IPS-18c (cell line): Measurements from ENCODE around the gene THRA.

Source experiments
- H3K4me3 ChIP-seq: 2 replicates; pipeline ENCODE4 v1.7.0; 2013; ENCODE audit warnings: low read depth, mild to moderate bottlenecking, low read length, moderate library complexity; ENCODE audit not compliant: insufficient read depth
- H3K9me3 ChIP-seq: one replicate; pipeline ENCODE4 v1.6.1; 2013; ENCODE audit warnings: mild to moderate bottlenecking, low read length, moderate library complexity; ENCODE audit not compliant: control insufficient read depth, insufficient read depth

Gene THRA

DNA sequence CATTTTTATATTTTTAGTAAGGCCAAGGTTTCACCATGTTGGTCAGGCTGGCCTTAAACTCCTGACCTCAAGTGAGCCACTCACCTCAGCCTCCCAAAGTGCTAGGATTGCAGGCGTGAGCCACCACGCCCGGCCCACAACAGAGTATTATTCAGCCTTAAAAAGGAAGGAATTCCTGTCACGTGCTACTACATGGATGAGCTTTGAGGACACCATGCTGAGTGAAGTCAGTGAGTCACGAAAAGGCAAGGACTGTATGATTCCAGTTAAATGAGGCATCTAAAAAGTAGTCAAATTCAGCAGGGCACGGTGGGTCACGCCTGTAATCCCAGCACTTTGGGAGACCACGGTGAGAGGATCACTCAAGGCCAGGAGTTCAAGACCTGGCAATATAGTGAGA is 37.9 kb upstream of the THRA start:
- H3K4me3 ChIP-seq, result no peak overlapping the region
- no peaks in the 10 kb centered on the region for H3K9me3 ChIP-seq

DNA sequence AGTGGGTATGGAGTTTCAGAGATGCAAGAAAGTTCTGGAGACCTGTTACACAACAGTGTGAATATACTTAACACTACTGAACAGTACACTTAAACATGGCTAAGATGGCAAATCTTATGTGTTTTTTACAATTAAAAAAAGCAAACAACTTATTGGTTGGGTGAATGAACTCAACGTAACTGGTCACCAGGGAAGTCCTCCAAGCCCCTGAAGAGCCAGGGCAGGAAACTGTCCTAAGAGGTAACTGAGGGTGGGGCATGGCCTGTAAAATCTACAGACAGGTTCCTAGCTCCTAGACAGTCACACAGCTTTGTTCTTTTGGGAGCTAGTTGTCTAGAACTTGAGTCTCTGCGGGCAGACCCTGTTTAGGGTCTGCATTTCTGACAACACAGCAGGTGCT is 37.2 kb upstream of the THRA start:
- H3K4me3 ChIP-seq, result no peak overlapping the region
- H3K9me3 ChIP-seq, result no peaks in the 10 kb centered on the region

DNA sequence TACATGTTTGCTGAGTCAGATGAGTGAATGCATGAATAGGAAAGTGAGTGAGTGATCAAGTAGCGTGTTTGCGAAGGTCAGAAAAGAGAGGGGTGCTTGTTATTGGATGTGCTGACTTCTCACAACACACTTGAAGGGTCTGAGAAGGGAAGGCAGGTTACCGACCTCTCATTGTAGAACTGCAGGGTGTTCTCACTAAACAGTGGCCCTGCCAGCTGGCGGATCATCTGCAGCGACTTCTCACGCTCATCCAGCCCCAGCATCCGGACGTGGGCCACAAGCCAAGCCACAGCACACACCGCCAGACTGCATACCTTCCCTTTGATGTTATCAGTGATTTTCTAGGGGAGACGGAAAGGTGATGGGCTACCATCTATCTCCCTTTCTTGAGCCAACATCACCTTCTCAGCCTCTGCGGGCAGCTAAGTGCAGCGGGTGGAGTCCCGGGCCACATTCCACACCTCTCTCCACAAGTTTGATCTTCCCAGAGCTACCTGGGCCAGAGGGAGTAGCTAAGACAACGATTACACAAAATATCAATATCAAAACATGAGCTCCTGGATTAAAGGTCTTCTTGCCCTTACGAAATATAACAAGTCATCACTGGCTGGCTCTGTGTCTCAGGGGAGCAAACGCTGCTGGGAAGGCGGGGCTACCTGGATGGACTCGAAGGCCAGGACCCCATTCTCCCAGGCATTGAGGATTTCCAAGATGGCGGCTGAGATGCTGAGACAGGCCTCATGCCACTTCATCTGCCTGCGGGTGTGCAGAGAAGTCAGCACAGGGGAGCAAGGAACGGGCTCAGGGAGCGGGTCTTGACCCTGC is 36.6 kb upstream of the THRA start:
- Histone ChIP-seq H3K9me3 (no peaks in the 10 kb centered on the region), H3K4me3 (no peak overlapping the region)

DNA sequence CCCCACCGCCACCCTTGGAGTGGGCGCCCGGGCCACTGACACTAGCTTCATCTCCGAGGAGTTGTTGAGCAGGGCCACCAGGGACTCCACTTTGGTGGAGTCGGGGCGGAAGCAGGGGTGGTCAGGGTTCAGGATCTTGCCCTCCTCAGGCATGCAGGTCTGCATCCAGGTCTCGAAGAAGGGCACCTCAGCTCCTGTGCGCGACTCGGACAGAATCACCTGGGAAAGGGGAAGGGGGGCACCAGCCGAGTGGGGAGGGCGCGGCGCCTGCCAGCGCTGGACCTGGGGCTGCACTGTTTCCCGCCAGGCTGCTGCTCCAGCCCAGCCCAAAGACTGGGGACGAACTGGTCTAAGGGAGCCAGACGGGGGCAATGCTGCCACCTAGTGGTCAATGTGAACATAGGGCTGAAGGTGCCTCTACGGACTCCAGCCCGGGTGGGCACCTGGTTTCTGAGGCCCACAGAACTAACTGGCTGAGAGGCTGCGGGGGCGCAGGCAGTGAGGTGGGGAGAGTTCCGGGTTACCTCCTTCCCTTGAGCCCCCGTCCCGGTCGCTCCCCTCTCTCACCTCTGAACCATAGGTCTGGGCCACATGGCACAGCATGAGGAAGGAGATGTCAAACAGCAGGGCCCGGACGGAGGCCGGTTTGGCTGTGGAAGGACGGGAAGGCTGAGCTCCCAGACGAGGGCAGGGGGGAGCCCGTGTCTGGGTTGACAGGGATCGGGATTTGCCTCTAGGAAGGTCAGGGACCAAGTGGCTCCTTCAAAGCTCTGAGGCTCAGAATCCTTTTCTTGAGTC is 35.8 kb upstream of the THRA start:
- H3K4me3 ChIP-seq, result no peak overlapping the region
- no peaks in the 10 kb centered on the region for H3K9me3 ChIP-seq

DNA sequence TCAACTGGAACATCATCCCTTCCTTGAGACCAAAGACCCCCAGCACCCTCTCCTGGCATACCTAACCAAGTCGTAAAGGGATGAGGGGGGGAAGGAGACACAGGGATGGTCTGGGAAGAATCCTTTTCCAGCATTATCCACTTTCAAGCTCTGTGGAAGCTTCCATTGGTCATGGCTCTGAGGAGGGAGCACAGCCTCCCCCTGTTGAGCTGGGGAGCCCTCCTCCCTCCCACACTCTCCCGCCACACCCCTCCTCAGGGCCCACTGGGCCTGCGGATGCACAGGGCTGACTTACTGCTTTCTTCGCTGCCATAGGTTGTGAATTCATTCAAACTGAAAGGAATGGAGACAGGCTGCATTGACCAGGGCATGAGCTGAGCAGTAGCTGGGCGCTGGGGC is 35.2 kb upstream of the THRA start:
- no peaks in the 10 kb centered on the region for H3K9me3 ChIP-seq

DNA sequence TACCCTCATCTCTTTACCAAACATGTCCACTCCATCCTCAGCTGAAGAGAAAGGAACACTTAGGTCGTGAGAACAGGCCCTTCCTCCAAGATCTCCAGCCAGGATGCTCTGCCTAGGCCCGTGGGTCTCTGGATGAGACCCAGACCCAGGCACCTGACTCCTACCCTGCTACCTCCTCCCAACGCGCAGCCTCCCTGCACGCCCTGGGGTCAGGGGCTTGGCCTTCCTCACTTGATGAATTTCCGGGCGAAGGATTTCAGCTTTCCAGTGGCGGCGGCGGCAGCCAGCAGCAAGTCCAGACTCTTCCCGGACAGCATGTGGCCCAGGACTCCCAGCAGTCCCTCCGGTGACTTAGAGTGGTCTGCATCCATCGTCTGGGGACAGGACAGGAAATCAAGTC is 34.2 kb upstream of the THRA start:
- no peaks in the 10 kb centered on the region for H3K9me3 ChIP-seq
- H3K4me3 ChIP-seq, result no peak overlapping the region

More for the DNA sequence above, 35.2 kb upstream of the THRA start:
- H3K4me3 ChIP-seq, result no peak overlapping the region

DNA sequence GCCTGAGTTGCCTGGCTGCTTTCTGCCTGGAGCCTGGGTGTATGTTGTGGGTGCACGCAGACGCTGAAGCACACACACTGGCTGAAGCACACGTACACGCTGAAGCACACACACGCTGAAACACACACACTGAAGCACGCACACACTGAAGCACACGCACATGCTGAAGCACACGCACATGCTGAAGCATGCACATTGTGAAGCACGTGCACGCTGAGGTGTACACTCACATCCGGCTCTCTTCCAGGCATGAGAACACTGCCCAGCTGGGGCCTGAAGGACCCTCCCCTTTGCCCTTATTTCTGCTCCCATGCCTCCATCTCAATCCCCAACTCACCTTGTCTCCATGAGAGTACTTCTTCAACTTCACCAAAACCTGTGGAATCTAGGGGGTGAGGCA is 31.1 kb upstream of the THRA start:
- H3K9me3 ChIP-seq, result no peaks in the 10 kb centered on the region
- H3K4me3 ChIP-seq, result no peak overlapping the region

DNA sequence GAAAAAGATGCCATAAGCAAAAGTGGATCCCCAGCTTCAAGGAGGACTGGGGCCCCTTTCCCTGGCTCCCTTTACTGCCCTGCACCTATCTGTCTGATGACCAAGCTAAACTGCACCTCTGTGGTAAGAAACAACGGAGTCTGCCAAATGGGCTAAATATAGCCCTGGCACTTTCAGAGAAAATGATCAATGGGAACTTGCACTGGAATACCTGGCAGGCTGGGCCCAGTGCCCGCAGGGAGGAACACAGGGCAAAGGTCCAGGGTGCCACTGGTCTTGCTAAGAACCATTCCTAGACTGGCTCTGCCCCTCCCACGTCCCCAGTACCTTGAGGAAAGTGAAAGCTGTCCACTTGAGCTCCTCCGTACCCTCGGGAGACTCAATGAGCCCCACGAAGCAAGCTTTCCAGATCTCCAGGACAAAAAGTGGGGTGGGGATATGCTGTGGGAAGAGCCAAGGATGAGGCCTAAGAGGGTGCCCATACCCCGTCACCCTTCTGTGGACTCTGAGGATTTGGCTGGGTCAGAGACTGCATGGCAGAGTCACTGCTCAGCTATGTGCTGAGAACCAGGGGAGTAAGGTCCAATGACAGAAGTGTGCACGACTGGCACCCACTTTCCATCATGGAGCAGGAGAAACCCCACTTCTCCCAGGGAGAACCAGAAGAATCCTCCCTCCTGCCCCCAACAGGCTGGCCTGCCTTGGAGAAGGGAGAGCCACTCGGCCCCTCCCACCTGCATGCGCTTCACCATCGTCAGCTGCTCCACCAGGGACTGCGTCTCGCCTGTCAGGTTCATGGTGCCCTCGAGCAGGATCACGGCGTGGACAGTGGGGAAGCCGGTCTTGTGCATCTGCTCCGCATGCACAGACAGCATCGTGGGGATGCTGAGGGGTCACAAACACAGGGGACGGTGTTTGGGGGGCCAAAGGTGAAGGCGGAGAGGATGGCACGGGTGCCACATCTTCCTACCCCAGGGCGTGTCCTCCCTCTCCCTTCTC is 30.1 kb upstream of the THRA start:
- H3K4me3 ChIP-seq, result no peak overlapping the region
- H3K9me3 ChIP-seq, result no peaks in the 10 kb centered on the region

DNA sequence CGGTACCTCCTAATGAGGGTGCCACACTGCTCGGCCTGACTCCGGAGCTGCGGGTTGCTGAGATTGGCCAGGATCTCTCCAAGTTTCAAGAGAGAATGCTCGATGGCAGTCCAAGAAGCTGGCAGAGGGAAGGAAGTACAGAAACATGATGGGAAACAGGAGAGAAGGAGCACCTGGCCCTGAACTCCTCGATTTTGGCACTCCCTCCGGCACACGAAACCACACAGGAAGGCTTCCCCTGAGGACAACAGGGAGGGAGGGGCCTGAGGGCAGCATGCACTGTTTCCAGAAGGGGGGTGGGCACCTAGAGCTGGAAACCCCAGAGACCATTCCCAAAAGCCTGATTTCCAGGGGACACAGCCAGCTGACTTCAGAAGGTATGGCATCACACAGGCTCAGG is 29.4 kb upstream of the THRA start:
- H3K4me3 ChIP-seq, result no peak overlapping the region
- no peaks in the 10 kb centered on the region for H3K9me3 ChIP-seq

DNA sequence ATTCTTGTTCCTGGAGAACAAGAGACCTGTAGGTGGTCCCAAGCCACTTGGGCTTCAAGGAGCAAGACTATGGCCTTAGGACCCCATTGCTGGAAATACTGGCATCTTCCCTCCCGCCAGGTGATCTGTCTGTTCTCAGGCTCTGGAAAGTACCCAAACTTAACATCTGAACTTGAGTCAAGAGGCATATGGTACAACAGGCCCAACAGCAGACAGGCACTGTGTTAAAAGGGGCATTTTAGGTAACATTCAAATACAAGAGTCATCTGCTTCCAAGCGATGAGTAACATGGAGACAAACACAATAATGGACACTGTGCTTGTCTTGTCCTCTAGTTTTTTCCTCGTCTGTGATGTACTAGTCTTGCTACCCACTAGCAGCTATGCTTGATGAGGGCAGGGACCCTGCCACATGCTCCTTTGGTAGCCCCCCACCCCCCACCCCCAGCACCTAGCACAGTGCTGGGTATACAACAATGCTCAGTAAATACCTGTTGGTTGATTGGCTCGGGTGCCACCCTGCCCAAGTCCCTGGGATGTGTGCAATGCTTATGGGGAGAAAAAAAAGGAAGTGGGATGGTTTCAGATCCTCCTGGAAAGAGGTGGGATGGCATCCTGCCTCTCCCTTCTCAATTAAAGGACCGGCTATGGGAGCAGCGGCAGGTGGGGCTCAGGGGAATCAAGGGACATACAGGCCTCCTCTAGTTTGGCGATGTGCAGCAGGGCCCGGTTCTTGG is 28.2 kb upstream of the THRA start:
- no peaks in the 10 kb centered on the region for H3K9me3 ChIP-seq
- no peak overlapping the region for H3K4me3 ChIP-seq

DNA sequence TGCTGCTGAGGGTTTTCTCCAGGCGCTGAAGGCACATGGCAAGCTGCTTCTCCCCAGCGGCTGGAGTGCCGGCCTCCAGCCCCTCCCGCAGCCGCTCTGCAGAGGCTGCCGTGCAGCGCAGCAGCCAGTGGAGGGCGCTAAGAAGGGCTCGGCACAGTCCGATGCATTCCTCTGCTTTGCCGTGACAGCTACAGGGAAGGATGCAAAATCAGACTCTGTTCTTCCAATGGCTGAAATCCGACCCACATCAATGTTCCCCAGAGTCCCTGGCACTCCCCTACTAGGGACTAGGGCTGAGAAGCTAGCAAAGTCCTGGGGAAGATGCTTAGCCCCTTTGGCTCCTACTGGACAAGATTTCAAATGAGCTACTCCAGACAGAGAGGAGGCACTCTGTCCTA is 27.6 kb upstream of the THRA start:
- Histone ChIP-seq H3K4me3 (no peak overlapping the region), H3K9me3 (no peaks in the 10 kb centered on the region)

DNA sequence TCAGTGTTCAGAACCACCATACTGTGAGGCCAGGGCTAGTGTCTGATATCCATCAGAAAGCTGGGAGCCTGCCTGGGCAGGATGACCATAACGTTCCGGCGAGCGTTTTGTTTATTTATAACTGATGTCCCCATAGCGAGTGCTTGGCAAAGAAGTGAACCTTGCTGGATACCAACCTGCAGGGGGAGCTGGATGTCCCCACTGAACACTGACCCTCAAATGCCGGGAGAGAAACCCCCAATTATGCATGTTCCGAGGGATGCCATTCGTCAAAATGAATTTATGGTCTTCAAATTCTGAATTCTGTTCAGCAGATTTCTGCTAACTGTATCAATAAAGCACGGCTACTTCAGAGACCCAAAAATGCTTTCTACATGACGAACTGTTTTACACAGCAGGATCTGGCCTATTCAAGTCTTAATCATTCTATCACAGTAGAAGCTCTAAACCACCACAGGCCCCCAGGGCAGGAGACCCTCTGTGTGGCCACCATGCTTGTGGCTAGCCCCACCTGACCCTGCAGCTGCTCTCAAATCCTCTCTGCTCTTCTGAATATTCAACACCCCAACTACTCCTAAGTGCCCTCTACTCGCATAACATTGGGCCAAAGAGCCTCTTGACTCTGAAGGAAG is 23.8 kb upstream of the THRA start:
- no peak overlapping the region for H3K4me3 ChIP-seq
- no peaks in the 10 kb centered on the region for H3K9me3 ChIP-seq

DNA sequence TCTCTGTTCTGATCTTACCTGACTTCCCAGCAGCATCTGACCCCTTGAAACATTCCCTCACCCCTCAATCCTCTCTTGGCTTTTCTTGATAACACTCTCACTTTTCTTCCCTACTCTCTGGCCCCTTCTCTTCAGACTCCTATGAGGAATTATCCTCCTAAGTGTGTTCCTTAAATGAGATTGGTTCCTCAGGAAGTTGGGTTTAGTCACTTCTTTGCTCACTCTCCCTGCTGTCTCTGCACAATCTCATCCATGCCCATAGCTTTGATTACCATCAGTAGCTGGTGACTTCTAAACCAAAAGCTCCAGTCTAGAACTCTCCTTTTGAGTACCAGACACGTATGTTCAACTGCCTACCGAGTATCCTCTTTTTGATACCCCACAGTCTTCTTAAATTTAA is 21.6 kb upstream of the THRA start:
- no peaks in the 10 kb centered on the region for H3K9me3 ChIP-seq
- no peak overlapping the region for H3K4me3 ChIP-seq

DNA sequence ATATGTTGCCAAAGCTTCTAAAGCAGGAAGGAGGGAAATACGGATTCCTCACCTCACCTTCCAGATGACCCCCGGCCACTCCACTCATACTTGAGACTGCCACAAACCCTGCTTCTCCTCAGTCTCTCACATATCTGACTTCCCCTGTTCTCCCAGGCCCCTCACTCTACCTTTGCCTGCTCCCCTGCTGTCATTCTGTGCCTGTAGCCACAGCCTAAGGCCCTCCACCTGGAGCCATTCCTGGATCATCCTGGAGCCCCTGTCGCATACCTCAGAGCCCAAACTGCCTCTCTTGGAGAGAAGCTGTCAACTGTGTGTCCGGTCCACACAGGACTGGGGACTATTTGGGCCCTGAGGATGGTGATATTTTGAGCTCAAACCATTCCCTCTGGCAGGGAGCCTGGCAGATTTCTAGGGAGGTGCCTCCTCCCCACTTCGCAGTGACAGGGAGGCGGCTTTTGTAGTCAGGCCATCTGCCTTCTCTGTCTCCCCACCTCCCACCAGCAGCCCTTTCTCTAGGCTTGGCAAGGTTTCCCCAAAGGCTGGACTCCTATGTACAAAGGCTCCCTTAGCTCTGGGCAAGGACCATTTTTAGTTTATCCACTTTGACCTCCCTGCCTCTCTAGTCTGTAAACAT is 6.3 kb upstream of the THRA start:
- no peak overlapping the region for H3K4me3 ChIP-seq

DNA sequence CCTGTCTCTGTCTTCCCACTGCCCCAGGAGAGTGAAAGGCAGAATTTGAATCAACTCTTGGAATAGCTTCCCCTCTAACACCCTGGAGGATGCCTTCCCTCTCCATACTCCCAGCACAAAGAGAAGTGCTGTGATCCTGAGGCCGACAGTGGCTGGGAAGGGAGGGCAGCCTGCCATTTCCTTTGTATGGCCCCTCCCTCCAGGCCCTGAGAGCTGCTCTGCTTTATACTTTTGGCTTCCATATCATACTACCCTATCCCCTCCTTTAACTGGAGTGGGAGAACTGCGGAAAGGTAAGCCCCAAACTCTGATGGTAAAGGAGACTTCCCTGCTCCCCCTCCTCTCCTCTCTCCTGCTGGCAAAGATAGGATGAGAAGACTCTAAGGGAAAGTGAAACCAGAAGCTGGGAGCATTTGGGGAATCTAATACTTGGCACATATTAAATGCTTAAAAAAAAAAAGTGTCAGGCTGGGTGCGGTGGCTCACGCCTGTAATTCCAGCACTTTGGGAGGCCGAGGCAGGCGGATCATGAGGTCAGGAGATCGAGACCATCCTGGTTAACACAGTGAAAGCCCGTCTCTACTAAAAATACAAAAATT is 4.5 kb upstream of the THRA start:
- Histone ChIP-seq H3K4me3 (no peak overlapping the region), H3K9me3 (no peaks in the 10 kb centered on the region)

More for the DNA sequence above, 6.3 kb upstream of the THRA start:
- H3K9me3 ChIP-seq, result no peaks in the 10 kb centered on the region

DNA sequence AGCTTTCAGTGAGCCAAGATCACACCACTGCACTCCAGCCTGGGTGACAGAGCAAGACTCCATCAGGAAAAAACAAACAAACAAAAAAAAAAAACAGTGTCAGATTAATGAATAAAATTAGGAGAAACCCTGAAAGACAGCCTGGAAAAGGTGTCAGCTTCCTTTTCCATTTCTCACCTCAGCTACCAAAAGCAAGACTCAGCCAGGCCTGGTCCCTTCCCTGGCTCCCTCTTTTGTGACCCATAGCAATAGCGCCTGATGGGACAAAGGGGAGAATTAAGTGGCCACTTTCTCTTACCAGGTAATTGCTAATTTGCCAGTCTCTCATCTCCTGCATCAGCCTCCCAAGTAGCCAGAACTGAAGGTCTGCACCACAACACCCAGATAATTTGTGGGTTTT is 3.9 kb upstream of the THRA start:
- Histone ChIP-seq H3K9me3 (no peaks in the 10 kb centered on the region), H3K4me3 (no peak overlapping the region)
